ENCODE measurements around the gene CHIT1. TPM values are rescaled to one million over a fixed set of nuclear protein-coding genes. Genes with fewer than 3 reads are reported as not detected.

CHIT1 gene
- polyA plus RNA-seq, 1 of the 3 experiments (the other 2 are of a cell fraction): not detected

GRCh38 chr1:203239526-203240305 lies 10.2 kb upstream of the CHIT1 start:
- no peaks in the 10 kb centered on the region; the same call in 1 of the 2 replicates for H3K27me3 ChIP-seq (ENCODE audit: insufficient read depth)
- no peak overlapping the region for H3K4me2 ChIP-seq
- ChIA-PET CTCF (interaction anchor here (1.0 to 1.6 kb wide), 5 partner anchors 12 to 122 kb away, joined by 3 to 9 read pairs (median 6); no protein-coding TSS in a partner anchor), POLR2A (no interaction called here)
- no peak overlapping the region for H3K9ac ChIP-seq
- TF ChIP-seq MAX (IDR thresholded peaks at IDR 0.05; ENCODE audit: low read depth) (no peak), FOSL2 (IDR thresholded peaks at IDR 0.05; ENCODE audit: borderline replicate concordance, low read depth) (no peak), MEF2A (IDR thresholded peaks at IDR 0.05; ENCODE audit: borderline replicate concordance, low read depth) (no peak), RFX5 (IDR thresholded peaks at IDR 0.05; ENCODE audit: low read length) (no peak), ELF1 (IDR thresholded peaks at IDR 0.05) (no peak), GATA2 (CRISPR knock-in tag; IDR thresholded peaks at IDR 0.05) (no peak), NFIC (IDR thresholded peaks at IDR 0.05; ENCODE audit: borderline replicate concordance) (no peak), YY1 (IDR thresholded peaks at IDR 0.05; ENCODE audit: low read depth) (no peak), EP300 (IDR thresholded peaks at IDR 0.05; ENCODE audit: borderline replicate concordance in 1 of 2, low read depth in 1 of 2, low read length in 1 of 2) (no peak), RAD21 (IDR thresholded peaks at IDR 0.05; ENCODE audit: low read length) (no peak), CTCF (IDR thresholded peaks at IDR 0.05) (no peak), SMC3 (IDR thresholded peaks at IDR 0.05; ENCODE audit: low read depth, low read length) (no peak), REST (IDR thresholded peaks at IDR 0.05; ENCODE audit: low read depth, low read length) (no peak), CHD2 (IDR thresholded peaks at IDR 0.05; ENCODE audit: low read length, partially characterized antibody) (no peak), MXI1 (IDR thresholded peaks at IDR 0.05; ENCODE audit: low read depth, low read length) (no peak), ZBTB33 (IDR thresholded peaks at IDR 0.05; ENCODE audit: borderline replicate concordance, low read depth) (no peak), IRF3 (IDR thresholded peaks at IDR 0.05; ENCODE audit: low read depth, low read length) (no peak), RXRA (IDR thresholded peaks at IDR 0.05; ENCODE audit: borderline replicate concordance, low read depth) (no peak), EZH2phosphoT487 (IDR thresholded peaks at IDR 0.05; ENCODE audit: borderline replicate concordance, low read depth) (no peak)
- no peak overlapping the region for H3K27ac ChIP-seq (ENCODE audit: low read depth in 2 of 2, low read length in 1 of 2)
- no peaks in the 10 kb centered on the region for H3K9me2 ChIP-seq
- H3K4me3 ChIP-seq (ENCODE audit: low read depth in 2 of 2, low read length in 1 of 2): no peak overlapping the region
- no peaks in the 10 kb centered on the region for H3F3A ChIP-seq (replicated peaks; ENCODE audit: insufficient read depth)
- H3K79me2 ChIP-seq (ENCODE audit: insufficient read depth): no peaks in the 10 kb centered on the region
- H3K4me1 ChIP-seq (ENCODE audit: control insufficient read depth in 1 of 2, insufficient read depth in 2 of 2, low read depth in 1 of 2, low read length in 1 of 2): no peaks in the 10 kb centered on the region
- no peaks in the 10 kb centered on the region for H3K36me3 ChIP-seq (replicated peaks in 1 of 2; ENCODE audit: control insufficient read depth in 1 of 2, insufficient read depth in 2 of 2, low read length in 1 of 2)
- 0 out of 2 replicates have a peak, but pooled peaks cover 3% of the 10 kb centered on the region for H3K9me3 ChIP-seq
- no peaks in the 10 kb centered on the region for H4K20me1 ChIP-seq (ENCODE audit: insufficient read depth)
- 59% methylated on average over 5 of the region's 5 CpGs for WGBS (ENCODE audit: low lambda C conversion rate)
- DNase-seq: no peak
- no peak overlapping the region for H2AFZ ChIP-seq (ENCODE audit: low read depth)
